HG03025 (cell line): Measurements from ENCODE around the gene DOCK3.
"Not testable (repeated sequence)": the region's sequence is repeated elsewhere in the genome, so short reads cannot be mapped to it uniquely, and the experiment has no call there.

Experiments
- ATAC-seq: cut with Tn5 transposase; IDR thresholded peaks from one replicate; pipeline ENCODE4 v1.9.1; 2021; ENCODE audit warnings: mild to moderate bottlenecking, moderate library complexity; ENCODE audit not compliant: unreplicated experiment, low FRiP score

Gene DOCK3

DNA sequence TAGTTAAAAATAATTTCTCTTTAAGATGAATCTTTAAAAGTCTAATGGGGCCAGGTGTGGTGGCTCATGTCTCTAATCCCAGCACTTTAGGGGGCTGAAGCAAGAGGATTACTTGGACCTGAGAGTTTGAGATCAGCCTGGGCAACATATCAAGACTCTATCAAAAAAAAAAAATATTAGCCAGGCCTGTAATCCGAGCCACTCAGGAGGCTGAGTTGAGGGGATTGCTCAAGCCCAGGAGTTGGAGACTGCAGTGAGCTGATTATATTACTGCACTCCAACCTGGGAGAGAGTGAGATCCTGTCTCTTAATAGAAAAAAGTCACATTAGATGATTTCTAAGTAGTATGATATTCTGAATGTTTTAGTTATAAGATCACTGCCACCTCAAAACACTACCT is 388.3 kb downstream of the DOCK3 start:
- ATAC-seq = no peak

DNA sequence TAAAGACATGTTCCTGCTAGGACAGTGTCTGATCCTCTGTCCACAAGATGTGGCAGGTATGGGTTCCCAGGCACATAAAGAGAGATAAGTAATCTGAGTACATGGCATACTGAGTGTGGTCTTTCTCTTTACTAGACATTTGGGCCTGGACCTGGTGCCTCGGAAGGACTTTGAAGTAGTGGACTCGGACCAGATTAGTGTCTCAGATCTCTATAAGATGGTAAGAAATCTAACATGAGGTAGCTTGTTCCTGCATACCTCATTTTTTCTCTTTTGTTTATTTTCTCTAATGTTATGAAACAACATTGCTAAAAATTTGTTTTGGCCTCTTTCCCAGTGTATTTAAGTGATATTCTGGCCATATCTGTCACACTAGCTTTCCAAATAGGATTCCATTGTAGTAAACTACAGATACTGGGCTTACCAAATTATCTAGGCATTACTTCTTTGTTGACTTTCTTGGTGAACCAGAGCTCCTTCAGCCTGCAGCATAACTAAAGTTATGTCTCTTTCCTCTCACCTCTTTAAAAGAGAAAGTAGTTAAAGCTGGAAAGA is 400.6 kb downstream of the DOCK3 start:
- no peak for ATAC-seq

DNA sequence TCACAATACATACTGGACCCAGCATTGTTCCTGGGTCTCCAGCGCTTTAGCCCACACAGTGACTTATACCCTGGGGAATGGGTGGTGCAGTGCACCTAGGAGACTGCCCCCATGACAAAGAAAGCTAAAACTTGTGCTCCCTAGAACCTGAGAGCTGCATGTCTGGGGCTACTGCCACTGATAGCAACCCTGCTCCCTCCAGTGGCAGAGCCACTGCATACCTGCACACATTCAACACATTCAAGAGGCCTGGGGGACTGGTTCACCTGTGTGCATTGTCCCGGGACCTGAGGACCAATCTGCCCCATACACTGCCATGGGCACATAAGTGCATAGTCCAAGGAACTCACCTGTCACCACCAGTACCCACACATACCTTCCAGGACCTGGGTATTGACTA is 407.6 kb downstream of the DOCK3 start:
- no peak for ATAC-seq

DNA sequence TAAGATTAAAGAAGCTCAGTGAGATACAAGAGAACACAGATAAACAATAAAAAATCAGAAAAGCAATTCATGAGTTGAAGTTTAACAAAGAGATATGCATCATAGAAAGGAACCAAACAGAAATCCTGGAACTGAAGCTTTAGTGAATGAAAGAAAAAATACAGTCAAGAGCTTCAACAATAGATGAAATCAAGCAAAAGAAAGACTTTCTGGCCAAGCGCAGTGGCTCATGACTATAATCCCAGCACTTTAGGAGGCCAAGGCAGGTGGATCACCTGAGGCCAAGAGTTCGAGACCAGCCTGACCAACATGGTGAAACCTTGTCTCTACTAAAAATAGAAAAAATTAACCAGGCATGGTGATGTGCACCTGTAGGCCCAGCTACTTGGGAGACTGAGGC is 408.8 kb downstream of the DOCK3 start:
- ATAC-seq = no peak

DNA sequence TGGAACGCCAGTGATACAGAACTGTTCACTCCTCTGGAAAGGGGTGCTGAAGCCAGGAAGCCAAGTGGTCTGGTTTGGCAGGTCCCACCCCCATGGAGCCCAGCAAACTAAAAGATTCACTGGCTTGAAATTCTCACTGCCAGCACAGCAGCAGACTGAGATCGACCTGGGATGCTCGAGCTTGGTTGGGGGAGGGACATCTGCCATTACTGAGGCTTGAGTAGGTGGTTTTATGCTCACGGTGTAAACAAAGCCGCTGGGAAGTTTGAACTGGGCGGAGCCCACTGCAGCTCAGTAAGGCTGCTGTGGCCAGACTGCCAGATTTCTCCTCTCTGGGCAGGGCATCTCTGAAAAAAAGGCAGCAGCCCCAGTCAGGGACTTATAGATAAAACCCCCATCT is 417.4 kb downstream of the DOCK3 start:
- ATAC-seq = not testable (repeated sequence)

DNA sequence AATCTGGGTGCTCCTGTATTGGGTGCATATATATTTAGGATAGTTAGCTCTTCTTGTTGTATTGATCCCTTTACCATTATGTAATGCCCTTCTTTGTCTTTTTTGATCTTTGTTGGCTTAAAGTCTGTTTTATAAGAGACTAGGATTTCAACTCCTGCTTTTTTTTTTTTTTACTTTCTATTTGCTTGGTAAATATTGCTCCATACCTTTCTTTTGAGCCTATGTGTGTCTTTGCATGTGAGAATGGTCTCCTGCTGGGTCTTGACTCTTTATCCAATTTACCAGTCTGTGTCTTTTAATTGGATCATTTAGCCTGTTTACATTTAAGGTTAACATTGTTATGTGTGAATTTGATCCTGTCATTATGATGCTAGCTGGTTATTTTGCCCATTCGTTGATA is 420.1 kb downstream of the DOCK3 start:
- not testable (repeated sequence) for ATAC-seq

DNA sequence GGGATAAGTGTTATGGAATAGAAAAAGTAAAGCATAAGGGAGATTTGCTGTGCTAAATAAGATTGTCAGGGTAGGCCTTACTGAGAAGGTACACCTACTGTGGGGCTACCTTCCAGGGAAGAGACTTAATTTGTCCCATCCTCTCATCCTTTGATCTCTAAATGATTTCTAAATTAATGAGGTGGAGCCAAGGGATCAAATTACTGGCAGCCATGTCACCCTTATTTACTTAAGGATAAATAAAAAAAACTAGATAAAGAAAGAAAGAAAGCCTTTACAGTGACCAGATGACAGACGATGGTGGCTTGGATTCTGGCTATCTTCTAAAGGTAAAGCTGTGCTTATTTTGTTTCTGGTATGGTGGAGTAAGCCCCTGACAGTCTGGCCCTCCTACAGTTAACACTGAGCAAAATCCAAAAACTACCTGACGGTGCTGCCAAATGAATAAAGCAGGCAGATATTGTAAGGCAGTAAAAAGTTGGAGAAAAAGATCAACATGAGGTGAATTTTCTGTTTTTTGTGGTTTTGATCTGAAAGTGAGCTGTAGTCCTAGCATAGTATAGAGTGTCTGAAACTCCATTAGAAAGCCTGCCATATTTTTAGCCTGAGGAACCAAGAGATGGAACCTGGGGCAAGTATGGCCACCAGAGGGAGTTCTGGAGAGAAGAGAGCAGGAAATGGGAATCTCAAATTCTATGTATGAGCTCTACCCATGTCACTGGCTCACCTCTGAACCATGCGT is 425.2 kb downstream of the DOCK3 start:
- ATAC-seq = no peak

DNA sequence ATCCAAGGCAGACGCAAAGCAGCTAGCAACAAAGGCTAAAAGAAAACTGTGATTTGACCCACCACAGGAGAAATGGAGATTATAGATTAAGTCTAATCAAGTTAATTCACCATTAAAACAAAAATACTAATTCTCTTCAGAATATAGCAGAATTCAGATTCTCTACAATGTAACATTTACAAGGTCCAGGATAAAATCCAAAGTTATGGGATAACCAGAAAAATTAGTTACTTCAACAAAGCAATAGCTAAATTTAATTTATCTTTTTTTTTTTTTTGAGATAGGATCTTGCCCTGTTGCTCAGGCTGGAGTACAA is 425.8 kb downstream of the DOCK3 start:
- ATAC-seq = no peak

DNA sequence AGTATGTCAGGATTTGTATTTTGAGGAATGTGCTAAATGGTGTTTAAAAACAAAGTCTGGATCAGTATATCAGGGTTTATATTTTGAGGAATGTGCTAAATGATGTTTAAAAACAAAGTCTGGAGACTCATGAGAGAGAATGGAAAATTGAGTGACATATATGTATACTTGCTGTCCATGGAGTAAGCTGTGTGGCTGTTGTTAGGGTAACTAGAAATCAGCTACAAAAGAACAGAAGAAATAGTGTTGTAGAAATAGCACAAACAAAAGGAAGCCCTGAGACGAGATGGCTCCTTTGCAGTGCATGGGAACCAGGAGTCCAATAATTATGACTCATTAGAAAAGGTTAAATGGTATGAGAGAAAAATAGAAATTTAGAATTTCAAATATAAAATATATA is 427.7 kb downstream of the DOCK3 start:
- no peak for ATAC-seq

DNA sequence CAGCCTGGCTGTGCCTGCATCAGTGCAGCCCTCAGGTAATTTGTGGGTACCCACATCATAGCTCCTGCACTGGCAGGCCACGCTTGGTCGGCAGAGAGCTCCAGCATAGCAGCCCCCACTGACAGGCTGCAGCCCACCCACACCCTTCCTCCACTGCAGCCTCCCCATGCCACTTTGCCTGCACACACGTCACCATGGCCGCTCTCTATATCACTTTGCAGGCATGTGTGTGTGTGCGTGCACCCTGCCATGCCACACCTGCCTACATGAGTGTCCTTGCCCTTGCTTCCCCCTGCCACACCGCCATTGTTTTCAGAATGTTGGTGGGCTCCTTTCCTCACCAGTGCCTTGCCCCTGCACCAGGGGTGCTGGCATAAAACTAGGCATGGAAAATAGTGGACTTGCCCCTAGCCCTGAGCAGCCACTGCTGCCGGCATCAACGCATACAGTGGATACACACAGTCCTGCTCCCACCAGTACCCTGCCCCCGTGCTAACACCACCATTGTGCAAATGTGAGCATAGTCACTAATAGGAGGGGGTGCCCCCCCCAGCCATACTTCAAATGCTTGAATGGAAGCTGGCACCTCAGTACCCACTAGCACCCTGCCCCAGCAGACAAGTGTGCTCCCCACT is 431.6 kb downstream of the DOCK3 start:
- no peak for ATAC-seq

DNA sequence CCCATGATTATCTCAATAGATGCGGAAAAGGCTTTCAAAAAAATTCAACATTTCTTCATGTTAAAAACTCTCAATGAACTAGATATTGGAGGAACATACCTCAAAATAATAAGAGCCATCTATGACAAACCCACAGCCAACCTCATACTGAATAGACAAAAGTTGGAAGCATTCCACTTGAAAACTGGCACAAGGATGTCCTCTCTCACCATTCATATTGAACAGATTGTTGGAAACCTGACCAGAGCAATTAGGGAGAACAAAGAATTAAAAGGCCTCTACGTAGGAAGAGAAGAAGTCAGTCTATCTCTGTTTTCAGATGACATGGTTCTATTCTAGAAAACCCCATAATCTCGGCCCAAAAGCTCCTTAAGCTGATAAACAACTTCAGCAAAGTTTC is 435.9 kb downstream of the DOCK3 start:
- no peak for ATAC-seq

DNA sequence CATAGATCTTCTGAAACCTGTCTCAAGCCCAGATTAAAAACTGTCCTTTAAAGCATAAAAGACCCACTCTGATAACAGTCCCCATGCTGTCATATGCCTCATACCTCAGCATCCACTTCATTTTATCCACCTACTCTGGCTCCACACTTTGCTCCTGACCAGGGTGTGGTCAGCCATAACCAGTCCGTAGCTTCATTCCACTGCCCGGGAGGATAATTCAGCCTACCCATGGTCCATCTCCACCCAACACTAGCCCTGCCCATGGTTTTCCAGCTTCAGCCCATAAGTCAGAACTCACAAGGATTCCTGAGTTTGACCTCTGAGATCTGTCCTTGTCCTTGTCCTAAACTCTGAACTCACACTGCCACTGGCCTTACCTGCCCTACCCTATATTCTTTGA is 448.2 kb downstream of the DOCK3 start:
- no peak for ATAC-seq

DNA sequence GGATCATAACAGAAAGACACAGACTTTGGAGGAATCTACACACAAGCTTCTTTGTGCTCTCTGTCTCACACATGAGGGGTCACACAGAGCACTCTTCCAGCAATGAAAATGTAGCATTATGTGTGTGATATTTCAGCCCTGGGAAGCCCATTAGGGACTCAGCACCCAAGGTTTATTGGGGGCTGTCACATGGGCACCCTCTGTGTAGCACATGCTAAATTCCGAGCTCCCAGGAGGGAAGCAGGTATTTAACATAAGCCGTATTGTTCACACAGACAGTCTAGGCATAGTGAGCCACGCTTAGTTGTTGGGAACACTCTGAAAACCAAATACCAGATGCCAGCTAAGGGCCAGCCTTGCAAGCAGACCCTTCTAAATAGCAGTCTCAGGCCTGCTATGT is 448.8 kb downstream of the DOCK3 start:
- ATAC-seq = no peak

DNA sequence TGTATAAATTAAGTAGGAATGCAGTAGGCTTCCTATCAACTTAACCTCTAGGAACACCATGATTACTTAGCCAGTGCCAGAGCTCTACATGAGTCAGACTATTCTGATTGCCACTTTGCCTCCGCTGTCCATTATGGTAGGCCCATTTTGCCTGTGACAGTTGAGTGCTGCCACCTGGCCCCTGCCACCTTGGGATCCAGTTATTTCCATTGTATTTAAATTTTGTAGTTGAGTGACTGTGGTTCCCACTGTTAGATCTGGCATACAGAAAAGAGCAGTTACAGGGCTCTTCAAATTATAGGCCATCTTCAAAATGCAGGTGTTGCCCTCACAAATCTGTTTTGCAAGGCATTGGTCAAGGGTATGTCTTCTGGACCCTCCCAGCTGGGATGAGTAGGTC is 456.9 kb downstream of the DOCK3 start:
- ATAC-seq = not testable (repeated sequence)

DNA sequence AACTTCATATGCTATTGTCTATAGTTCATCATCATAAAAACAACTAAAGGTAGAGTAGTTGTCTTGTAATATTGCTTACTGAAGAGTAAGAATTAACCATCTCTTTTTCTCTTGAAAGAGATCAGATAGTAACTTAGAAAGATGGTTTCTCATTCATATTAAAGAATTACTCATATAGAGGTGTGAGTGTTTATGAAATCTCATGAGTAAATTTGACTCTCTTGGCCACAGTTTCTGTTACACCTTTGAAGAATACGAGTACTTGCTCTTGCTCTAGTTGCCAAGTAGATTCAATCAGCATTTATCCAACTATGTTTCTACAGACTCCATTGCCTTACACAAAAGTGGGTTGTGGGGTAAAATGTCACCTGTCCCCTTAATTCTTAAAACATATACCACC is 463.0 kb downstream of the DOCK3 start:
- no peak for ATAC-seq

DNA sequence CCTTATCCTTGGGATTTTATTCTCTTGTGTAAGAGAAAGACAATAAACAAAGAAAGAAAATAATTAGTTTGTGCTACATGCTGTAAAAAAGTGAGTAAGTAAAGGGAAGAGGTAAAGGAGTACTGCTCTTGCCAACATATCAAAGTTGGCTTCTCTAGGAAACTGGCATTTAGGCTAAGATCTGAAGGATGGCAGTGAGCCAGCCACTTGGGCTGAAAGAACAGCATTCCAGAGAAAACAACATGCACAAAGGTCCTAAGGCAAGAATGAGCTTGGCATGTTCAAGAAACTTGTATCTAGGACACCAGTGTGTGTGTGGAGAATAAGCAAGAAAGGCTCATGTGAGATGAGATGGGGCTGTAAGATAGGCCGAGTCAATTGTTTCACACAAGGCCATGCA is 464.9 kb downstream of the DOCK3 start:
- no peak for ATAC-seq

DNA sequence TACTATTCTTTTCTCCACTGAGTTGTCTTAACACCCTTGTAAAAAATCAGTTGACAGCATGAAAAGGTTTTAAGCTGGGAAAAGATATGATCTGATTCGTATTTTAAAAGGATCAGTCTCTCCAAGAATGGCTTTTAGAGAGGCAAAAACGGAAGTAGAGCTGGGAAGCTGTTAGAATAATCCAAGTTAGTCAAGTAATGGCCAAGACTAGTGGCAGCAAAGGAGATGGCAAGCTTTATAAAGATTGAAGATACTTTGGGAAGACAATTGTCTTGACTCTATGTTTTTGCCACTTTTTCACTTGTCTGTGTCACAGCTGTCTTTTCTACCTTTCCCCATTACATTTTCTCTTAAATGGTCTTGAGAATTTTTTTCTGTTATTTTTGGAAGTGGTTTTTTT is 466.8 kb downstream of the DOCK3 start:
- ATAC-seq = no peak

DNA sequence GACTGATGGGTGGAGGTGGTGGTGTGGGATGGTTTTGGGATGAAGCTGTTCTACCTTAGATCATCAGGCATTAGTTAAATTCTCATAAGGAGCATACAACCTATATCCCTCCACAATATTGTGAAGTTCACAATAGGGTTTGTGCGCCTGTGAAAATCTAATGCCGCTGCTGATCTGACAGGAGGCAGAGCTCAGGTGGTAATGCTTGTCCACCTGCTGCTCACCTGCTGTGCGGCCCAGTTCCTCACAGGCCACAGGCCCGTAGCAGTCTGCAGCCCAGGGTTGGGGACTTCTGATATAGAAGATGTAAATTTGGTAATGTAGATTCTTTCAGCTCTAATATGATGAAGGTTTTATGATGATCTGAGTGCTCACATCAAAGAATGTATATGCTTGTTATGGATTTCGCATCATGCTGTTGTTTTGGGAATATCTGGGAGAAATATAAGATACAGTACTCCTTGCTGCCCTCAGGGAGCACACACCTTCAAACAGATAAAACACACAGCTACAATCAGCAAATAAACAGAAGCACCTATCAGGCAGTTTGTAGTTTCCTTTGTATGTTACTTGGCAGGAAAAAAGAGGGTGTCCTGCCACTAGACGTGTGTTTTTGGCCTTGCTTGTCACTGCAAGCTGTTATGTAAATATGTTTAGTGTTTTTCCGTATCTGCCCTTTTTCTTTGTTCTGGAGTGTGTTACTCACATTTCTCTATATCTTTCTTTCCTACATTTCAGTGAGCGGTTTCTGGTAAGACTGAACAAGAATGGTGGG is 471.3 kb downstream of the DOCK3 start:
- ATAC-seq = no peak

DNA sequence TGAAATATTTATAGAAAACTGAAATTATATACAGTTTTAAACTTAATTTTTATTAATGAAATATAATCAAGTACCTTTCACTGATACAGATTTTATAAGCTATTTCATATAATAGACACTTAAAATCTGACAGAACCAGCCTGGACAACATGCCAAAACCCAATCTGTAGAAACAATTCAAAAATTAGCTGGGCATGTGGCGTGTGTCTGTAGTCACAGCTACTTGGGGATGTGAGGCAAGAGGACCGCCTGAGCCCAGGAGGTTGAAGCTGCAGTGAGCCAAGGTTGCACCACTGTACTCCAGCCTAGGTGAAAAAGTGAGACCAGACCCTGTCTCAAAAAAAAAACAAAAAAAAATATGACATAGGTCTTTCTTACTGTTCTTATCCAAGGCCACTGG is 472.1 kb downstream of the DOCK3 start:
- ATAC-seq = no peak

DNA sequence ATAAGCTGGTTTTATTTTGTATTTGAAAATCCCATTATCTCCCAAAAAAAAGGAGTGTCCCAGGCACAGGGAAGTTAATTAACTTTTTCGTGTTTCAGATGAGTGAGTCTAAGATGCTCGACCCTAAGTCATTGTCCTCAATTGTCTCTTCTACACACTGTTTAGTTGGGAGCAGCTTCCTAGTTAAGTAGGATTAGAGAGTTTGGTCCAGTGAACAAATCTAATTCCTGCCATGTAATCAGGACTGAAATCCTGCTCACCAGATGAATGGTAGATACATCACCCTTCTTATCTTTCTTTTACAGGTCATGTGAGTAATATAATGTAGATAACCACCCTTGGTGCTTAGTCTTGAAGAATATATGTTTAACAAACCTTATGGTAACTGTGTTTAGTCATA is 481.4 kb downstream of the DOCK3 start:
- no peak for ATAC-seq

DNA sequence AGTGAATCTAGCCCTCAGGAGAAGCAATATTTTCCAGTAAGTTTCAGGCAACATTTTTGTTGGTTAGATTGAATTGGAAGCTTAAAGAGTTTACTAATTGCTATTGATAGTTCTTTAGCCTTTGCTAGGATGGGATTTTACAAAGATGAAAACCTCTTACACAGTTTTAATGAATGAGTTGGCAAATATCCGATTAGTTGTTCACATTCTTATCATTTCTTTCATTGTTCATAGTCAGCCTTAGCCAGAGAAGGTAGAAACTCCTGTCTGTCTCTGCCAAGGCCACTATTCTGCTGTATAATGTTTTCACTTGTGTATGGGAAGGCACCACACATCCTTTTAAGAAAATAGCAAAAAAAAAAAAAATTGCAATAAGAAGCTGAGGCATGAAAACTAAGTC is 488.3 kb downstream of the DOCK3 start:
- ATAC-seq = no peak
